ENCODE measurements around the gene SOX4. TPM values are rescaled to one million over a fixed set of nuclear protein-coding genes. Genes with fewer than 3 reads are reported as not detected.

SOX4 gene
- total RNA-seq, 1 experiment from 2014 or later, result 67.0 TPM

- ChIA-PET POLR2A (no interaction called here), CTCF (interaction anchor here (0.9 kb wide), 1 partner anchor 1048 kb away, joined by 3 read pairs; no protein-coding TSS in a partner anchor), RAD21 (ENCODE audit: low non-redundant PET in 1 of 2, low total read pairs in 2 of 2, uncharacterized antibody in 2 of 2, unreplicated experiment in 2 of 2) (no interaction called here)
- ATAC-seq (no peak), DNase-seq (ENCODE audit: low read depth, low spot score) (no peak)
- peaks cover 0 to 9% of the 10 kb centered on the region in 2 experiments; a peak in 1 of 4 replicates for H3K36me3 ChIP-seq (ENCODE audit: control insufficient read depth in 1 of 2, insufficient read depth in 2 of 2, low read length in 2 of 2)
- H2AFZ ChIP-seq (ENCODE audit: low read depth, low read length, poor library complexity, severe bottlenecking), result no peak overlapping the region
- H3K79me2 ChIP-seq (ENCODE audit: insufficient read depth, low read length), result peaks cover 45% of the 10 kb centered on the region
- no peaks in the 10 kb centered on the region for H3K9me3 ChIP-seq (ENCODE audit: control insufficient read depth in 1 of 2, insufficient read depth in 1 of 2, low read depth in 1 of 2, low read length in 2 of 2)
- intact Hi-C loops (cut with micrococcal nuclease), result loop anchor here (5.0 kb wide), 1 partner anchor 339 kb away; no protein-coding TSS in a partner anchor
- H3K4me3 ChIP-seq (replicated peaks in 1 of 2; ENCODE audit: low read depth in 1 of 2, low read length in 2 of 2), result no peak overlapping the region
- H4K20me1 ChIP-seq (ENCODE audit: insufficient read depth), result no peaks in the 10 kb centered on the region
- no peaks in the 10 kb centered on the region for H3K27me3 ChIP-seq (ENCODE audit: insufficient read depth, low read length)
- no peak overlapping the region for H3K4me2 ChIP-seq (ENCODE audit: low read length)
- no TSS peak for BruUV-seq (replicated peaks)
- H3K9ac ChIP-seq (ENCODE audit: low read length), result no peak overlapping the region
- H3K27ac ChIP-seq (ENCODE audit: low read depth, low read length), result no peak overlapping the region
- no peak for TF ChIP-seq EZH2 (IDR thresholded peaks at IDR 0.05)
- TF ChIP-seq ZFX (IDR thresholded peaks at IDR 0.05), result no peak
- no peak for TF ChIP-seq CBX3 (IDR thresholded peaks at IDR 0.05; ENCODE audit: low read depth)
- TF ChIP-seq RAD21 (IDR thresholded peaks at IDR 0.05; ENCODE audit: low read depth), result no peak
- TF ChIP-seq EGR1 (IDR thresholded peaks at IDR 0.05; ENCODE audit: low read depth), result no peak
- no peak for TF ChIP-seq REST (IDR thresholded peaks at IDR 0.05; ENCODE audit: low read depth)
- no peak for TF ChIP-seq MAX (IDR thresholded peaks at IDR 0.05)
- no peak for TF ChIP-seq SIN3A (IDR thresholded peaks at IDR 0.05; ENCODE audit: low read depth)
- TF ChIP-seq YY1 (IDR thresholded peaks at IDR 0.05; ENCODE audit: extremely low read depth, insufficient replicate concordance, low read depth, low read length), result no peak
- no peak for TF ChIP-seq ATF3 (IDR thresholded peaks at IDR 0.05)
- no peak for TF ChIP-seq POLR2A (IDR thresholded peaks at IDR 0.05; ENCODE audit: borderline replicate concordance, extremely low read depth, insufficient read depth, insufficient read length)
- TF ChIP-seq SP1 (IDR thresholded peaks at IDR 0.05; ENCODE audit: low read depth), result no peak
- no peak for TF ChIP-seq POLR2AphosphoS5 (IDR thresholded peaks at IDR 0.05; ENCODE audit: low read depth, low read length)
- no peak for TF ChIP-seq ZBTB33 (IDR thresholded peaks at IDR 0.05; ENCODE audit: extremely low read depth, insufficient replicate concordance, low read length)
- TF ChIP-seq ELF1 (IDR thresholded peaks at IDR 0.05; ENCODE audit: borderline replicate concordance, low read depth), result no peak
- no peak for TF ChIP-seq FOSL1 (IDR thresholded peaks at IDR 0.05; ENCODE audit: low read depth)
- no peak for TF ChIP-seq ZNF274 (IDR thresholded peaks at IDR 0.05; ENCODE audit: low read depth, low read length)
- TF ChIP-seq SRF (IDR thresholded peaks at IDR 0.05; ENCODE audit: low read depth), result no peak
- H3K4me1 ChIP-seq (ENCODE audit: control insufficient read depth in 1 of 2, insufficient read depth in 2 of 2, low read length in 2 of 2), result peaks cover 0 to 23% of the 10 kb centered on the region in 2 experiments; a peak in 2 of 4 replicates
- no peaks in the 10 kb centered on the region for H3K9me2 ChIP-seq (ENCODE audit: insufficient read depth)
These were observed 5.1 kb downstream of the SOX4 start for GRCh38 chr6:21598674-21599023.
